Liver (tissue), 9 donors: Measurements from ENCODE around the gene HMX1. TPM values are rescaled to one million over a fixed set of nuclear protein-coding genes. Genes with fewer than 3 reads are reported as not detected.

ENCODE experiments used
- DNase-seq: peaks from one replicate; pipeline ENCODE4 v3.0.0-alpha.2; 2017; ENCODE audit warnings: low spot score
- H3K27ac ChIP-seq, 2 donors: one replicate each; pipeline ENCODE4 v1.7.0; 2013; ENCODE audit warnings: inconsistent platforms in 2 of 2, low read length in 2 of 2, control low read depth in 1 of 2, low read depth in 1 of 2, mild to moderate bottlenecking in 1 of 2
- H3K27me3 ChIP-seq, 4 donors: one replicate each; pipeline versions ENCODE4 v1.6.1 to v1.7.0; 2013; ENCODE audit warnings: low read length in 3 of 4, inconsistent platforms in 1 of 4, mild to moderate bottlenecking in 1 of 4, moderate library complexity in 1 of 4; ENCODE audit not compliant: control insufficient read depth in 4 of 4, insufficient read depth in 4 of 4
- H3K36me3 ChIP-seq, 4 donors: one replicate each; pipeline versions ENCODE4 v1.6.1 to v1.7.0; 2013; ENCODE audit warnings: low read length in 3 of 4, mild to moderate bottlenecking in 3 of 4, low read depth in 1 of 4, moderate library complexity in 1 of 4; ENCODE audit not compliant: control insufficient read depth in 4 of 4, insufficient read depth in 3 of 4
- H3K4me1 ChIP-seq, 4 donors: one replicate each; pipeline versions ENCODE4 v1.6.1 to v1.7.0; 2013; ENCODE audit warnings: low read length in 3 of 4, mild to moderate bottlenecking in 3 of 4, moderate library complexity in 1 of 4; ENCODE audit not compliant: control insufficient read depth in 4 of 4, insufficient read depth in 4 of 4
- H3K4me3 ChIP-seq, 3 donors: one replicate each; pipeline versions ENCODE4 v1.6.1 to v1.7.0; 2013; ENCODE audit warnings: low read length in 3 of 3, control low read depth in 1 of 3, low read depth in 1 of 3, mild to moderate bottlenecking in 1 of 3
- H3K9ac ChIP-seq, 2 donors: one replicate each; pipeline ENCODE4 v1.7.0; 2013; ENCODE audit warnings: low read length in 2 of 2, mild to moderate bottlenecking in 2 of 2, moderate library complexity in 2 of 2, control low read depth in 1 of 2, low read depth in 1 of 2
- H3K9me3 ChIP-seq, 4 donors: one replicate each; pipeline versions ENCODE4 v1.6.1 to v1.7.0; 2013; ENCODE audit warnings: low read length in 3 of 4; ENCODE audit not compliant: control insufficient read depth in 4 of 4
- CTCF ChIP-seq: fragments of 150-350 bp; IDR thresholded peaks from 2 replicates; pipeline ENCODE4 v1.5.1; 2017; ENCODE audit warnings: improper control_type of control experiment, low read depth, low read length; ENCODE audit not compliant: missing input control
- FOXA1 ChIP-seq: IDR thresholded peaks from 2 replicates; pipeline ENCODE4 v1.6.1; 2016; ENCODE audit warnings: antibody characterized with exemption
- GABPA ChIP-seq, 2 donors: IDR thresholded peaks in 1 of 2; conservative IDR thresholded peaks in 1 of 2; 2 replicates each; pipeline ENCODE4 v1.6.1; 2016; ENCODE audit warnings: antibody characterized with exemption in 2 of 2, mild to moderate bottlenecking in 1 of 2, moderate library complexity in 1 of 2
- HNF4A ChIP-seq, 2 donors: conservative IDR thresholded peaks; 2 replicates each; pipeline ENCODE4 v1.6.1; 2016; ENCODE audit warnings: antibody characterized with exemption in 2 of 2, mild to moderate bottlenecking in 2 of 2
- HNF4G ChIP-seq: IDR thresholded peaks from 2 replicates; pipeline ENCODE4 v1.6.1; 2016; ENCODE audit warnings: antibody characterized with exemption
- JUND ChIP-seq, 2 donors: IDR thresholded peaks; 2 replicates each; pipeline ENCODE4 v1.6.1; 2016; ENCODE audit warnings: antibody characterized with exemption in 2 of 2
- MAX ChIP-seq: IDR thresholded peaks from 2 replicates; pipeline ENCODE4 v1.6.1; 2016; ENCODE audit warnings: antibody characterized with exemption
- NR2F2 ChIP-seq: IDR thresholded peaks from 2 replicates; pipeline ENCODE4 v1.6.1; 2016; ENCODE audit warnings: antibody characterized with exemption
- RAD21 ChIP-seq, 2 donors: IDR thresholded peaks; 2 replicates each; pipeline ENCODE4 v1.6.1; 2016; ENCODE audit warnings: antibody characterized with exemption in 2 of 2, mild to moderate bottlenecking in 2 of 2
- RXRA ChIP-seq, 2 donors: IDR thresholded peaks; 2 replicates each; pipeline ENCODE4 v1.6.1; 2017 to 2018; ENCODE audit warnings: antibody characterized with exemption in 2 of 2, mild to moderate bottlenecking in 1 of 2
- SP1 ChIP-seq: IDR thresholded peaks from 2 replicates; pipeline ENCODE4 v1.6.1; 2018; ENCODE audit warnings: antibody characterized with exemption, mild to moderate bottlenecking
- TAF1 ChIP-seq: conservative IDR thresholded peaks from 2 replicates; pipeline ENCODE4 v1.6.1; 2016; ENCODE audit warnings: antibody characterized with exemption, mild to moderate bottlenecking
- YY1 ChIP-seq: IDR thresholded peaks from 2 replicates; pipeline ENCODE4 v1.6.1; 2016; ENCODE audit warnings: antibody characterized with exemption, mild to moderate bottlenecking
- ZBTB33 ChIP-seq: IDR thresholded peaks from 2 replicates; pipeline ENCODE4 v1.6.1; 2016; ENCODE audit warnings: antibody characterized with exemption
- WGBS: extraction: QIAGEN DNeasy Blood & Tissue Kit; methylation state at CpG from one replicate; pipeline ENCODE4 v1.1.7; 2013; 5-methylcytosine and 5-hydroxymethylcytosine counted together
- polyA plus RNA-seq, 2 donors: library from polyadenylated mRNA; stranded (reverse) in 1 of 2; unstranded in 1 of 2; fragments of 200-250 nt in 1 of 2; fragments of >200 nt in 1 of 2; fragmentation: Nextera tagmentation in 1 of 2; extraction: Ambion mirVana in 1 of 2; gene quantifications; one replicate each; pipeline versions ENCODE4 v1.2.1 to v1.2.3, GENCODE V29; 2013 to 2015
- total RNA-seq, 2 donors: library from RNA; depleted of rRNA; stranded (reverse); fragments of >200 nt; gene quantifications; one replicate each; pipeline ENCODE4 v1.2.3, GENCODE V29; 2014
- TF ChIP-seq, protein P1 (sequence below): IDR thresholded peaks from 2 replicates; pipeline ENCODE4 v1.6.1; 2016; ENCODE audit warnings: antibody characterized with exemption
- TF ChIP-seq, protein P2 (sequence below): IDR thresholded peaks from 2 replicates; pipeline ENCODE4 v1.6.1; 2016; ENCODE audit warnings: antibody characterized with exemption, mild to moderate bottlenecking
- donor health status: healthy.
- donor health status: healthy.
- donor health status: healthy.
- donor health status: healthy.
- donor health status: healthy.

HMX1 gene
- total and polyA plus RNA-seq, 4 donors = not detected

DNA sequence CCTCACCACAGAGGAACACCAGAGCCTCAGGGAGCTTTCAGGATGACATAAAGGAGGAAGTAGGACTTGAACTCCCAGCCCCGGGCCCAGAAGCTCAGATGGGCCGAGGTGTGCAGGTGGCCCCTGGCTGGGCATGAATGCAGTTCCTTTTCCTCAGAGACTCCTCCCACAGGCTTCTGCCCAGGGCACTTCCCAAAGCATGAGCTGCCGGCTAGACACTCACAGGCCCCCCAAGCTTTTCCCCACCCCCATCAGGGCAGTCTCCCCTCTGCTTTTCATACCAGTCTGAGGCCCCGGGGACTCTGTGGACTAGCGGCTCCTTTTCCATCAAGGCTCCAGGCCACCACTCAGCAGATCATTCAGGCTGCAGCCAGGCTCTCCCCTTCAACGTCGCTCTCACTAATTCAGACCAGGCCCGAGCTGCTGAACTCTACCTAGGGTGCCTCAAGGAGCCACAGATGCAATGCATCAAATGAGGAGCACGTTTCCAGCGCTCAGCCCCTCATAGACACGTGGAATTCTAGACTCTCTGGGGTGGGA, 36.9 kb downstream of the HMX1 start:
- H3K27ac ChIP-seq = no peak overlapping the region
- H3K27me3 ChIP-seq = peaks cover 0 to 4% (median 0%) of the 10 kb centered on the region in 4 donors
- DNase-seq = no peak
- no peak overlapping the region for H3K4me3 ChIP-seq
- no peaks in the 10 kb centered on the region for H3K36me3 ChIP-seq
- H3K9me3 ChIP-seq = no peaks in the 10 kb centered on the region
- 65% methylated on average over 11 of the region's 11 CpGs for WGBS
- H3K9ac ChIP-seq = no peak overlapping the region
- TF ChIP-seq RAD21 (IDR thresholded peaks at IDR 0.05) (no peak), HNF4A (conservative IDR thresholded peaks at IDR 0.05) (no peak), YY1 (no peak)
- no peaks in the 10 kb centered on the region for H3K4me1 ChIP-seq

GRCh38 chr4:8832113-8832915, 39.3 kb downstream of the HMX1 start:
- no peak for DNase-seq
- peaks cover 0 to 3% (median 2%) of the 10 kb centered on the region in 4 donors for H3K9me3 ChIP-seq
- H3K36me3 ChIP-seq = no peaks in the 10 kb centered on the region
- no peaks in the 10 kb centered on the region for H3K4me1 ChIP-seq
- H3K4me3 ChIP-seq = no peak overlapping the region
- WGBS = 76% methylated on average over 18 of the region's 18 CpGs
- no peak overlapping the region for H3K27ac ChIP-seq
- H3K9ac ChIP-seq = no peak overlapping the region
- TF ChIP-seq GABPA (IDR thresholded peaks at IDR 0.05 in 1 of 2, conservative IDR thresholded peaks at IDR 0.05 in 1 of 2) (no peak), ZBTB33 (no peak), HNF4A (conservative IDR thresholded peaks at IDR 0.05) (no peak), JUND (IDR thresholded peaks at IDR 0.05) (no peak), SP1 (no peak), HNF4G (no peak), RAD21 (IDR thresholded peaks at IDR 0.05) (no peak), NR2F2 (no peak), MAX (no peak), FOXA1 (no peak), TAF1 (no peak), RXRA (IDR thresholded peaks at IDR 0.05) (no peak), CTCF (no peak)
- TF ChIP-seq, protein P1, sequence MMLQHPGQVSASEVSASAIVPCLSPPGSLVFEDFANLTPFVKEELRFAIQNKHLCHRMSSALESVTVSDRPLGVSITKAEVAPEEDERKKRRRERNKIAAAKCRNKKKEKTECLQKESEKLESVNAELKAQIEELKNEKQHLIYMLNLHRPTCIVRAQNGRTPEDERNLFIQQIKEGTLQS = no peak
- TF ChIP-seq, protein P2, sequence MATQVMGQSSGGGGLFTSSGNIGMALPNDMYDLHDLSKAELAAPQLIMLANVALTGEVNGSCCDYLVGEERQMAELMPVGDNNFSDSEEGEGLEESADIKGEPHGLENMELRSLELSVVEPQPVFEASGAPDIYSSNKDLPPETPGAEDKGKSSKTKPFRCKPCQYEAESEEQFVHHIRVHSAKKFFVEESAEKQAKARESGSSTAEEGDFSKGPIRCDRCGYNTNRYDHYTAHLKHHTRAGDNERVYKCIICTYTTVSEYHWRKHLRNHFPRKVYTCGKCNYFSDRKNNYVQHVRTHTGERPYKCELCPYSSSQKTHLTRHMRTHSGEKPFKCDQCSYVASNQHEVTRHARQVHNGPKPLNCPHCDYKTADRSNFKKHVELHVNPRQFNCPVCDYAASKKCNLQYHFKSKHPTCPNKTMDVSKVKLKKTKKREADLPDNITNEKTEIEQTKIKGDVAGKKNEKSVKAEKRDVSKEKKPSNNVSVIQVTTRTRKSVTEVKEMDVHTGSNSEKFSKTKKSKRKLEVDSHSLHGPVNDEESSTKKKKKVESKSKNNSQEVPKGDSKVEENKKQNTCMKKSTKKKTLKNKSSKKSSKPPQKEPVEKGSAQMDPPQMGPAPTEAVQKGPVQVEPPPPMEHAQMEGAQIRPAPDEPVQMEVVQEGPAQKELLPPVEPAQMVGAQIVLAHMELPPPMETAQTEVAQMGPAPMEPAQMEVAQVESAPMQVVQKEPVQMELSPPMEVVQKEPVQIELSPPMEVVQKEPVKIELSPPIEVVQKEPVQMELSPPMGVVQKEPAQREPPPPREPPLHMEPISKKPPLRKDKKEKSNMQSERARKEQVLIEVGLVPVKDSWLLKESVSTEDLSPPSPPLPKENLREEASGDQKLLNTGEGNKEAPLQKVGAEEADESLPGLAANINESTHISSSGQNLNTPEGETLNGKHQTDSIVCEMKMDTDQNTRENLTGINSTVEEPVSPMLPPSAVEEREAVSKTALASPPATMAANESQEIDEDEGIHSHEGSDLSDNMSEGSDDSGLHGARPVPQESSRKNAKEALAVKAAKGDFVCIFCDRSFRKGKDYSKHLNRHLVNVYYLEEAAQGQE = no peak
- H3K27me3 ChIP-seq = no peaks in the 10 kb centered on the region
